Lower leg skin (tissue), 4 donors: ENCODE results near the gene KAZN. TPM values are rescaled to one million over a fixed set of nuclear protein-coding genes. Genes with fewer than 3 reads are reported as not detected.
A peak's percentile ranks its signal among the peaks of the same experiment; 100 is the strongest.

Experiments
- DNase-seq, 2 donors: peaks; one replicate each; pipeline ENCODE4 v3.0.0-alpha.2; 2019; ENCODE audit warnings: low spot score in 2 of 2
- H3K4me3 ChIP-seq: fragments of 200-600 bp; sonication (generic); 2 replicates; pipeline ENCODE4 v1.5.1; 2017; ENCODE audit warnings: mild to moderate bottlenecking, low read depth; ENCODE audit not compliant: poor library complexity, severe bottlenecking
- CTCF ChIP-seq, 3 donors: fragments of 450-650 bp; IDR thresholded peaks; one replicate each; pipeline ENCODE4 v1.5.1; 2016; ENCODE audit warnings: antibody characterized with exemption in 3 of 3, mild to moderate bottlenecking in 3 of 3, moderate library complexity in 2 of 3
- POLR2A ChIP-seq, 2 donors: fragments of 450-650 bp; IDR thresholded peaks; one replicate each; pipeline ENCODE4 v1.6.1; 2016 to 2017; ENCODE audit warnings: antibody characterized with exemption in 2 of 2, mild to moderate bottlenecking in 1 of 2, moderate library complexity in 1 of 2
- WGBS, 2 donors: methylation state at CpG; one replicate each; pipeline ENCODE4 v1.1.5; 2018; 5-methylcytosine and 5-hydroxymethylcytosine counted together
- intact Hi-C: fragments of 100-400 bp; cut with DNase I; formaldehyde crosslinking; loops from one replicate; pipeline ENCODE4 v1.15.0; 2023; ENCODE audit warnings: low total_unique reads
- total RNA-seq, 4 donors: library from RNA; depleted of rRNA; stranded (reverse); fragments of >200 nt; gene quantifications; one replicate each; pipeline ENCODE4 v1.1.0, GENCODE V29; 2016

KAZN gene
- total RNA-seq, 4 donors from 2014 or later, result 21.4 to 36.0 (median 28.4) TPM

- intact Hi-C loops, result no loop called here
- TF ChIP-seq POLR2A (IDR thresholded peaks at IDR 0.05), result no peak
- no peak for TF ChIP-seq CTCF (IDR thresholded peaks at IDR 0.05)
- 26 to 53% methylated on average over 7 of the region's 7 CpGs for WGBS, 2 donors
- no peak overlapping the region for H3K4me3 ChIP-seq
- DNase-seq, result peak; percentile 63 to 88
These were observed 282.2 kb downstream of the KAZN start for GRCh38 chr1:14880456-14881316.

GRCh38 chr1:14881775-14882672, 283.5 kb downstream of the KAZN start:
- no peak overlapping the region for H3K4me3 ChIP-seq
- 53 to 68% methylated on average over 9 of the region's 9 CpGs for WGBS, 2 donors
- TF ChIP-seq CTCF (IDR thresholded peaks at IDR 0.05), result no peak
- no peak for TF ChIP-seq POLR2A (IDR thresholded peaks at IDR 0.05)
- intact Hi-C loops, result no loop called here
- DNase-seq, result no peak

- 80 to 89% methylated on average over 15 of the region's 15 CpGs for WGBS, 2 donors
- H3K4me3 ChIP-seq, result no peak overlapping the region
- TF ChIP-seq POLR2A (IDR thresholded peaks at IDR 0.05), result no peak
- TF ChIP-seq CTCF (IDR thresholded peaks at IDR 0.05), result no peak
- intact Hi-C loops, result no loop called here
- no peak for DNase-seq
These were observed 286.2 kb downstream of the KAZN start for GRCh38 chr1:14884614-14885175.

GRCh38 chr1:14887044-14887566, 288.6 kb downstream of the KAZN start:
- intact Hi-C loops, result no loop called here

More at GRCh38 chr1:14887044-14887566, 288.6 kb downstream of the KAZN start:
- H3K4me3 ChIP-seq, result no peak overlapping the region
- TF ChIP-seq POLR2A (IDR thresholded peaks at IDR 0.05) (no peak), CTCF (IDR thresholded peaks at IDR 0.05) (no peak)
- DNase-seq, result no peak
- WGBS, 2 donors, result 95 to 96% methylated on average over 5 of the region's 5 CpGs
